Measurements from ENCODE around the gene FTL.
"Not testable (repeated sequence)": the region's sequence is repeated elsewhere in the genome, so short reads cannot be mapped to it uniquely, and the experiment has no call there.

The FTL gene

GRCh38 chr19:48965040-48965805 is at the start of gene FTL:
TSS of gene FTL (plus strand) at chr19:48965309. CDS start at chr19:48965508, 199 bp downstream.
- DNase-seq (ENCODE audit: low read depth, low spot score), result peak; percentile 85

- no peak for DNase-seq (ENCODE audit: low read depth, low spot score)
These were observed 49.4 kb upstream of the FTL start for GRCh38 chr19:48915757-48916156.

- DNase-seq (ENCODE audit: low read depth, low spot score), result no peak
These were observed 47.0 kb upstream of the FTL start for GRCh38 chr19:48918071-48918470.

- DNase-seq (ENCODE audit: low read depth, low spot score), result no peak
These were observed 46.3 kb upstream of the FTL start for GRCh38 chr19:48918801-48919247.

GRCh38 chr19:48919271-48919670 is 45.8 kb upstream of the FTL start:
- DNase-seq (ENCODE audit: low read depth, low spot score), result not testable (repeated sequence)

GRCh38 chr19:48920949-48921348 is 44.2 kb upstream of the FTL start:
- DNase-seq (ENCODE audit: low read depth, low spot score), result no peak

- DNase-seq (ENCODE audit: low read depth, low spot score), result no peak
These were observed 43.2 kb upstream of the FTL start for GRCh38 chr19:48921721-48922500.

- DNase-seq (ENCODE audit: low read depth, low spot score), result no peak
These were observed 42.3 kb upstream of the FTL start for GRCh38 chr19:48922548-48923490.

- DNase-seq (ENCODE audit: low read depth, low spot score), result no peak
These were observed 39.8 kb upstream of the FTL start for GRCh38 chr19:48925240-48925843.

- DNase-seq (ENCODE audit: low read depth, low spot score), result not testable (repeated sequence)
These were observed 39.2 kb upstream of the FTL start for GRCh38 chr19:48925890-48926289.

GRCh38 chr19:48926909-48927308 is 38.2 kb upstream of the FTL start:
- no peak for DNase-seq (ENCODE audit: low read depth, low spot score)

- DNase-seq (ENCODE audit: low read depth, low spot score), result not testable (repeated sequence)
These were observed 37.4 kb upstream of the FTL start for GRCh38 chr19:48927692-48928091.

- DNase-seq (ENCODE audit: low read depth, low spot score), result no peak
These were observed 36.7 kb upstream of the FTL start for GRCh38 chr19:48928164-48929025.

GRCh38 chr19:48933382-48933932 is 31.7 kb upstream of the FTL start, which contains the start of gene DHDH:
TSS of gene DHDH (plus strand) at chr19:48933699. CDS start at chr19:48933722, 23 bp downstream.
- DNase-seq (ENCODE audit: low read depth, low spot score), result no peak

- no peak for DNase-seq (ENCODE audit: low read depth, low spot score)
These were observed 30.3 kb upstream of the FTL start for GRCh38 chr19:48934837-48935236.

GRCh38 chr19:48935864-48936263 is 29.2 kb upstream of the FTL start:
- no peak for DNase-seq (ENCODE audit: low read depth, low spot score)

GRCh38 chr19:48938256-48938655 is 26.9 kb upstream of the FTL start:
- DNase-seq (ENCODE audit: low read depth, low spot score), result no peak

- DNase-seq (ENCODE audit: low read depth, low spot score), result no peak
These were observed 24.2 kb upstream of the FTL start for GRCh38 chr19:48940902-48941301.

GRCh38 chr19:48943081-48943480 is 22.0 kb upstream of the FTL start:
- DNase-seq (ENCODE audit: low read depth, low spot score), result no peak

- DNase-seq (ENCODE audit: low read depth, low spot score), result no peak
These were observed 19.7 kb upstream of the FTL start for GRCh38 chr19:48945415-48945814.
